Epithelial cell of esophagus (primary cell): ENCODE results near the gene IDI1.

Experiments used
- DNase-seq: peaks from one replicate; pipeline ENCODE4 v3.0.0; 2010; ENCODE audit warnings: low read depth
- H3K4me3 ChIP-seq: 2 replicates; pipeline ENCODE4 v1.5.1; 2011; ENCODE audit warnings: mild to moderate bottlenecking, low read length, control low read depth
- TF ChIP-seq, protein P1 (sequence below): IDR thresholded peaks from 2 replicates; pipeline ENCODE4 v1.5.1; 2011; ENCODE audit warnings: low read depth, mild to moderate bottlenecking, low read length, control low read depth, inconsistent platforms; ENCODE audit not compliant: insufficient read depth; ENCODE audit errors: missing control alignments

Gene IDI1

DNA sequence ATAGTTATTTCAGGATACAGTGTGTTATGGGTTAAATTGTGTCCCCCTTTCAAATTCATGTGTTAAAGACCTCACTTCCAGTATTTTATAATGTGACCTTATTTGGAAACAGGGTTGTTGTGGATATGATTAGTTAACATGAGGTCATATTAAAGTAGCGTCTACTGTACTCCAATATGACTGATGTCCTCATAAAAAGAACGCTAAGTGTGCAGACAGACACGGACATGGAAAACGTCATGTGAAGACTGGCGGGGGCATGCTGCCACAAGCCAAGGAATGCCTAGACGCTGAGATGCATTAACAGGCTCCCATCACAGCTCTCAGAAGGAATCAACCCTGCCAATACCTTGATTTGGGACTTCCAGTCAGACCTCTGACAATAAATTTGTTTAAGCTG lies 5.8 kb upstream of the IDI1 start:
- H3K4me3 ChIP-seq, result peak overlapping the region; percentile 17
- DNase-seq, result peak; percentile 96
- TF ChIP-seq, protein P1, sequence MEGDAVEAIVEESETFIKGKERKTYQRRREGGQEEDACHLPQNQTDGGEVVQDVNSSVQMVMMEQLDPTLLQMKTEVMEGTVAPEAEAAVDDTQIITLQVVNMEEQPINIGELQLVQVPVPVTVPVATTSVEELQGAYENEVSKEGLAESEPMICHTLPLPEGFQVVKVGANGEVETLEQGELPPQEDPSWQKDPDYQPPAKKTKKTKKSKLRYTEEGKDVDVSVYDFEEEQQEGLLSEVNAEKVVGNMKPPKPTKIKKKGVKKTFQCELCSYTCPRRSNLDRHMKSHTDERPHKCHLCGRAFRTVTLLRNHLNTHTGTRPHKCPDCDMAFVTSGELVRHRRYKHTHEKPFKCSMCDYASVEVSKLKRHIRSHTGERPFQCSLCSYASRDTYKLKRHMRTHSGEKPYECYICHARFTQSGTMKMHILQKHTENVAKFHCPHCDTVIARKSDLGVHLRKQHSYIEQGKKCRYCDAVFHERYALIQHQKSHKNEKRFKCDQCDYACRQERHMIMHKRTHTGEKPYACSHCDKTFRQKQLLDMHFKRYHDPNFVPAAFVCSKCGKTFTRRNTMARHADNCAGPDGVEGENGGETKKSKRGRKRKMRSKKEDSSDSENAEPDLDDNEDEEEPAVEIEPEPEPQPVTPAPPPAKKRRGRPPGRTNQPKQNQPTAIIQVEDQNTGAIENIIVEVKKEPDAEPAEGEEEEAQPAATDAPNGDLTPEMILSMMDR, result no peak

DNA sequence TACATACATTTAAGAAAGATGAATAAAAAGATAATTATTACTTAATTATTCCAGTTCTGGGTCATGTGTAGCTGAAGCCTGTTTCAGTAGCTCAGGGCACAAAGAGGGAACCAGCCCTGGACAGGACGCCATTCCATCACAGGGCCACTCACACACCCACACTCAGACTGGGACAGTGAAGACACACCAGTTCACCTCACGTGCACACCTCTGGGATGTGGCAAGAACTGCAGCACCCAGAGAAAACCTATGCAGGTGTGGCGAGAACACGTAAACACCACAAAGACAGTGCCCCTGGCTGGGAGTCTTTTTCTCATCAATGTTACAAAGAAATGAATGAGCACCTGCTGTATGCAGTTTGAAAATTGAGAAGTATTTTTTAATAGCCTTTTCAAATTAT lies 1.6 kb upstream of the IDI1 start:
- H3K4me3 ChIP-seq, result peak overlapping the region; percentile 95
- DNase-seq, result peak; percentile 82
- TF ChIP-seq, protein P1, result peak; percentile 28

DNA sequence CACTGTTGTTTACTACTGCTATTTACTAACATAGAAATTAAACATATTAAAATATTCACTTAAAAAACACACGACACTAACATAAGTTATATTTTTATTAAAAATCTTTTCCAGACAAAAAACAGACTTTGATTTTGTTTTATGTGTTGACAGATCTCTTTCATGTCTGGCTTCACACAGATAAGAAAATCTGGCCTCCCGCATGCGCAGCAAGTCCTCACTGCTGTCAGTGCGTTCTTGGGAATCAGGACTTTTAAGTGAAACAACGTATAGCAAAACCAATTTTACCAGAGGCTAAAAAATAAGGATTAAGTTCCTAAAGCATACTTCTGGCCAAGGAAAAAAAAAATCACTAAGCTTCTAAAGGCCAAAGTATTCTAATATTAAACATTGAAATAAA lies 1.2 kb upstream of the IDI1 start:
- H3K4me3 ChIP-seq, result peak overlapping the region; percentile 95
- TF ChIP-seq, protein P1, result no peak
- DNase-seq, result peak; percentile 52

DNA sequence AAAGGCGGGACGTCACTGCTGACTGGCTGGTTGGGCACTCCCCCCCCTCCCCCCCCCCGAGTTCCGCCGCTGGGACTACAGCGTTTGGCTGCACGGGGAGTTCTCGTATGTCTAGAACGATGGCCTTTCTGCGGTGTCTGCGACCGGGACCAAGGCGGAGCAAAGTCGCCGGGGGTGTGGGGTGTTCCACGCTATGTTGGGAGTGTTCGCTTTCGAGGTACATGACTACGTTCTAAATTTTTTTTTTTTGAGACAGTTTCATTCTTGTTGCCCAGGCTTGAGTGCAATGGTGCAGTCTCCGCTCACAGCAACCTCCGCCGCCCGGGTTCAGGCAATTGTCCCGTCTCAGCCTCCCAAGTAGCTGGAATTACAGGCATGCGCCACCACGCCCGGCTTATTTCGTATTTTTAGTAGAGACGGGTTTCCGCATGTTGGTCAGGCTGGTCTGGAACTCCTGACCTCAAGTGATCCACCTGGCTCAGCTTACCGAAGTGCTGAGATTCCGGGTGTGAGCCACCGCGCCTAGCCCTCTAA lies 573 bp upstream of the IDI1 start:
- DNase-seq, result no peak
- H3K4me3 ChIP-seq, result peak overlapping the region; percentile 95
- TF ChIP-seq, protein P1, result no peak

DNA sequence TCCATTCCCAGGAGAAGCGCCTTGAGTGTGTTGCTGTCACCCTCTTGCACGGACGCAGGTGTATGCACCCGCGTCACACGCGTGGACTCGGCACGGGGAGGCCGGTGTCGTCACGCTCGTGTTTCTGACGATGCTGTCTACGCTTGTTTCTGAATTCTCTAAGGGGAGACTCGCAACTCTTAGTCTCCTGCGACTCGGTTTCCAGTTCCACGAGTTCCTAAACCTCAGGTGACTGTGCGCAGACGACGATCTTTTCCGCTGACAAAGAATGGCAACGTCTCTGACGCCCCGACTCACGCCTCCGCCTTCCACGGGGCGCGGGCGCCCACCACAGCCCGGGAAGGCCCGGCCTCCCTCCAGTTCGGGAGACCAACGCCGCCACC lies 579 bp downstream of the IDI1 start:
- TF ChIP-seq, protein P1, result no peak
- H3K4me3 ChIP-seq, result peak overlapping the region; percentile 95
- no peak for DNase-seq

DNA sequence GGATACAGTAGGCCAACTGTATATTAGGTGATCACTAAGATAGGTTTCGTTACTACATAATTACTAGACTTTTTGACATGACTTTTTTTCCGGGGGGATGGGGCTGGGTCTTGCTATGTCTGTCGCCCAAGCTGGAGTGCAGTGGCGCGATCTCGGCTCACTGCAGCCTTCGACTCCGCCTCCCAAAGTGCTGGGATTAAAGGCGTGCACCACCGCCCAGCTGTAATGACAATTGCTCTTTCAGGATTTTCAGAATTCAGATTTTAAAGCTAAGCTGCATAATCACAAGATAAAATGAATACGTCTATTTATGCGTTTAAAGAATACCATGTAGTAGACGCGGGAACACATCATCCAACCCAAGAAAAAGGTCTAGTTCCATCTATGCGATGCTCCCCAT lies 982 bp downstream of the IDI1 start:
- peak overlapping the region; percentile 95 for H3K4me3 ChIP-seq

DNA sequence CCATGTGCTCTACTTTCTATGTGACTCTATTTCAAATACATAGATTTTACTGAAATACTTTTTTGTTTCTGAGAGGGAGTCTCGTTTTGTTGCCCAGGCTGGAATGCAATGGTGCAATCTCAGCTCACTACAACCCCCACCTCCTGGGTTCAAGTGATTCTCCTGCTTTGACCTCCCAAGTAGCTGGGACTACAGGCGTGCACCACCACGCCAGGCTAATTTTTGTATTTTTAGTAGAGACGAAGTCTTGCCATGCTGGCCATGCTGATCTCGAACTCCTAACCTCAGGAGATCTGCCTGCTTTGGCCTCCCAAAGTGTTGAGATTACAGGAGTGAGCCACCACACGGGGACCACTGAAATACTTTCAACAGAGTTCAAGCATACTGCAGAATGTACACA lies 3.5 kb downstream of the IDI1 start:
- DNase-seq, result no peak
- TF ChIP-seq, protein P1, result no peak
- no peak overlapping the region for H3K4me3 ChIP-seq

More for the DNA sequence above, 982 bp downstream of the IDI1 start:
- TF ChIP-seq, protein P1, result no peak
- no peak for DNase-seq
